Activated T-helper 2 cell treated with anti-CD3 and anti-CD28 coated beads, Interferon-gamma antibody, Interleukin-2, Interleukin-4, amounts not matched to agents 10 μg/mL and 5 μg/mL and 100 μg/mL, durations not matched to agents 14 hours and 24 hours and 36 hours (primary cell): ENCODE data around the gene RSAD1. TPM values are rescaled to one million over a fixed set of nuclear protein-coding genes. Genes with fewer than 3 reads are reported as not detected.

Experiments used
- DNase-seq: peaks from one replicate; pipeline ENCODE4 v3.0.0; 2021; ENCODE audit warnings: low spot score
- H3K27ac Mint-ChIP-seq: one replicate; pipeline ENCODE4 v1.8.0; 2021; ENCODE audit warnings: mixed read lengths
- H3K27me3 Mint-ChIP-seq: one replicate; pipeline ENCODE4 v1.8.0; 2021; ENCODE audit warnings: low read depth, mixed read lengths
- H3K36me3 Mint-ChIP-seq: one replicate; pipeline ENCODE4 v1.8.0; 2021; ENCODE audit warnings: low read depth, mixed read lengths
- H3K4me1 Mint-ChIP-seq: one replicate; pipeline ENCODE4 v1.8.0; 2021; ENCODE audit warnings: low read depth, mixed read lengths
- H3K4me3 Mint-ChIP-seq: one replicate; pipeline ENCODE4 v1.8.0; 2021; ENCODE audit warnings: low read depth, mild to moderate bottlenecking, moderate library complexity, mixed read lengths
- H3K9me3 Mint-ChIP-seq: one replicate; pipeline ENCODE4 v1.8.0; 2021; ENCODE audit warnings: mixed read lengths
- intact Hi-C: fragments of 100-400 bp; cut with micrococcal nuclease; formaldehyde crosslinking; loops from one replicate; pipeline ENCODE4 v1.15.1; 2023
- total RNA-seq: library from RNA; stranded (reverse); gene quantifications from 2 replicates; pipeline ENCODE4 v1.2.3, GENCODE V29; 2022

Gene RSAD1
- total RNA-seq, 1 donor from 2014 or later: 56.8 TPM

DNA sequence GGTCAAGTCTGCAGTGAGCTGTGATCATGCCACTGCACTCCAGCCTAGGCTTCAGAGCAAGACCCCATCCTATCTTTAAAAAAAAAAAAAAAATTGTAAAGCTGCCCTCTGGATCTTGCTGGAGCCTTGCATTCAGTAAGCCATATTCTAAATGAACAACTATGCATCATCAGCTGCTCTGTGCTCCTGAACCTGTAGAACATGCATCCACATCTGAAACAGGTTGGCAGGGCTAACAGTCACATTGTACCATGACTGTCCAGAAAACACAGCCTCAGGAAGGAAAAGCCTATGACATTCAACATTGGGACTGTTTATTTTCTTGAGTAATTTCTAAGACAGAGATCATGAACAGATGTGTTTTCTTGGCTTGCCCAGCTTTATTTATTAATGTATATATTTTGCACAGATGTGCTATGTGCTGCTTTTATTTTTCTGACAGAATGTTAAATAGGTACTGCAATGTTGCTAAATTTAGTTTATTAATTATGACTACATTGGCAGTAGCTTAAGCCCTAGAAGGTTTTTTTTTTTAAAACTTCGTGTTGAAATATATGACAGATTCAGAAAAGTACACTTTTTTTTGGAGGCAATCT, 32.8 kb upstream of the RSAD1 start:
- no peak overlapping the region for H3K4me3 Mint-ChIP-seq
- H3K9me3 Mint-ChIP-seq: no peaks in the 10 kb centered on the region
- no peaks in the 10 kb centered on the region for H3K27me3 Mint-ChIP-seq
- no peak overlapping the region for H3K27ac Mint-ChIP-seq
- no peak for DNase-seq
- intact Hi-C loops: no loop called here
- H3K4me1 Mint-ChIP-seq: no peaks in the 10 kb centered on the region
- H3K36me3 Mint-ChIP-seq: no peaks in the 10 kb centered on the region

GRCh38 chr17:50447870-50448595, 30.6 kb upstream of the RSAD1 start:
- DNase-seq: no peak
- no peaks in the 10 kb centered on the region for H3K36me3 Mint-ChIP-seq
- no peaks in the 10 kb centered on the region for H3K27me3 Mint-ChIP-seq
- H3K27ac Mint-ChIP-seq: no peak overlapping the region
- peaks cover 2% of the 10 kb centered on the region for H3K4me1 Mint-ChIP-seq
- no peak overlapping the region for H3K4me3 Mint-ChIP-seq
- intact Hi-C loops: no loop called here
- H3K9me3 Mint-ChIP-seq: no peaks in the 10 kb centered on the region

DNA sequence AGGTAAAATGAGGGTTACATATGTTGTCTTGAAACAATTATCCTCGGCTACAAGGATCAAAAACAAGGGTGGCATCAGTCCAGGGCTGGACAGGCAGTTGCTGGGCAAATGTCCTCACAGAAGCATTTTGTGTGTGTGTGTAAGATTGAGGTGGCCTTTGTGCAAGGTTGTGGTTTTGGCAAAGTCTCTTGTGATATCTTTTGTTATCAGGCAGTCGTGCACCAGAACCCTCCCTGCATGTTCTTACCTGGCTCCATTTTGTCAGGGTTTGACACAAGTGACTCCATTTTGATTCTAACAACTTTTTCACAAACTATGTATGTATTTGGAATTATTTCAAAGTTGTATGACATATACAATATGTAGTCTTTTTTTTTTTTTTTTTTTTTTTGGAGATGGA, 30.0 kb upstream of the RSAD1 start:
- Mint-ChIP-seq H3K4me3 (no peak overlapping the region), H3K4me1 (peaks cover 2% of the 10 kb centered on the region), H3K36me3 (no peaks in the 10 kb centered on the region), H3K27me3 (no peaks in the 10 kb centered on the region), H3K27ac (no peak overlapping the region), H3K9me3 (no peaks in the 10 kb centered on the region)
- intact Hi-C loops: no loop called here
- DNase-seq: no peak

GRCh38 chr17:50451943-50452629, 26.6 kb upstream of the RSAD1 start:
- intact Hi-C loops: no loop called here
- H3K27me3 Mint-ChIP-seq: no peaks in the 10 kb centered on the region
- H3K4me3 Mint-ChIP-seq: no peak overlapping the region

GRCh38 chr17:50452630-50453300, 25.9 kb upstream of the RSAD1 start:
- intact Hi-C loops: no loop called here
- Mint-ChIP-seq H3K9me3 (no peaks in the 10 kb centered on the region), H3K36me3 (no peaks in the 10 kb centered on the region), H3K27me3 (no peaks in the 10 kb centered on the region), H3K4me1 (peaks cover 2% of the 10 kb centered on the region), H3K4me3 (no peak overlapping the region), H3K27ac (no peak overlapping the region)
- no peak for DNase-seq

More at GRCh38 chr17:50451943-50452629, 26.6 kb upstream of the RSAD1 start:
- no peak for DNase-seq
- Mint-ChIP-seq H3K4me1 (peaks cover 2% of the 10 kb centered on the region), H3K9me3 (no peaks in the 10 kb centered on the region), H3K36me3 (no peaks in the 10 kb centered on the region), H3K27ac (no peak overlapping the region)

DNA sequence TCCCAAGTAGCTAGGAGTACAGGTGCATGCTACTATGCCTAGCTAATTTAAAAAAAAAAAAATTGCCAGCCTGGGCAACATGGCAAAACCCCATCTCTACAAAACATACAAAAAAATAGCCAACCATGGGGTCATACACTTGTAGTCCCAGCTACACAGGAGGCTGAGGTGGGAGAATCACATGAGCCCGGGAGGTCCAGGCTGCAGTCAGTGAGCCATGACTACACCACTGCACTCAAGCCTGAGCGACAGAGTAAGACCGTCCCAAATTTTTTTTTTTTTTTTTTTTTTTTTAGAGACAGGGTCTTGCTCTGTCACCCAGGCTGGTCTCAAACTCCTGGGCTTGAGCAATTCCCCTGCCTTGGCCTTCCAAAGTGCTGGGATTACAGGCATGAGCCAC, 24.8 kb upstream of the RSAD1 start:
- Mint-ChIP-seq H3K4me1 (peaks cover 2% of the 10 kb centered on the region), H3K27ac (no peak overlapping the region), H3K4me3 (no peak overlapping the region), H3K9me3 (no peaks in the 10 kb centered on the region), H3K27me3 (no peaks in the 10 kb centered on the region), H3K36me3 (no peaks in the 10 kb centered on the region)
- intact Hi-C loops: no loop called here
- DNase-seq: no peak

DNA sequence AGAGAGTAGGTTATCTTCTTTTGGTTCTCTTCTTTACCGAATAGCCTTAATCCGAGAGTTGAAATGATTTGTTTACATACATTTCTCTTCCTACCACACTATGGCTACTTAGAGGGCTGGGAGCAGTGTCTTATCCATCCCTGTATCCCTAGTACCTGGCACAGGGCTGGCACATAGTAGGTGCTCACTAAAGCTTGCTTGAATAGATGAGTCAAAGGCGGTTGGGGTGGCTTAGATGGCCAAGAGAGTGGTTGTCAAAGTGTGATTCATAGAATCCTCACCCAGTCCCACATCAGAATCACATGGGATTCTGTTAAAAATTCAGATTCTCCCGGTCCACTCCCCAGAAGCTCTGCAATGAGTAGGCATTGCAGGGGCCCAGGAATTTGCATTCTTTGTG, 21.0 kb upstream of the RSAD1 start:
- Mint-ChIP-seq H3K4me3 (no peak overlapping the region), H3K36me3 (no peaks in the 10 kb centered on the region), H3K27ac (no peak overlapping the region), H3K27me3 (no peaks in the 10 kb centered on the region), H3K4me1 (no peaks in the 10 kb centered on the region), H3K9me3 (no peaks in the 10 kb centered on the region)
- DNase-seq: no peak
- intact Hi-C loops: no loop called here

- no peaks in the 10 kb centered on the region for H3K27me3 Mint-ChIP-seq
- H3K36me3 Mint-ChIP-seq: no peaks in the 10 kb centered on the region
- H3K4me3 Mint-ChIP-seq: no peak overlapping the region
- H3K27ac Mint-ChIP-seq: no peak overlapping the region
- intact Hi-C loops: no loop called here
- no peaks in the 10 kb centered on the region for H3K9me3 Mint-ChIP-seq
- DNase-seq: no peak
- H3K4me1 Mint-ChIP-seq: no peaks in the 10 kb centered on the region
Measured at GRCh38 chr17:50458270-50458669, 20.4 kb upstream of the RSAD1 start.

GRCh38 chr17:50458701-50459676, 19.7 kb upstream of the RSAD1 start:
- intact Hi-C loops: no loop called here
- Mint-ChIP-seq H3K4me3 (no peak overlapping the region), H3K9me3 (no peaks in the 10 kb centered on the region), H3K36me3 (no peaks in the 10 kb centered on the region), H3K27ac (no peak overlapping the region), H3K4me1 (no peaks in the 10 kb centered on the region), H3K27me3 (no peaks in the 10 kb centered on the region)
- no peak for DNase-seq

GRCh38 chr17:50459756-50460155, 18.9 kb upstream of the RSAD1 start:
- Mint-ChIP-seq H3K4me1 (no peaks in the 10 kb centered on the region), H3K36me3 (no peaks in the 10 kb centered on the region), H3K9me3 (no peaks in the 10 kb centered on the region), H3K27me3 (no peaks in the 10 kb centered on the region), H3K4me3 (no peak overlapping the region), H3K27ac (no peak overlapping the region)
- DNase-seq: no peak
- intact Hi-C loops: no loop called here

GRCh38 chr17:50460831-50461526, 17.7 kb upstream of the RSAD1 start:
- no peaks in the 10 kb centered on the region for H3K4me1 Mint-ChIP-seq
- intact Hi-C loops: no loop called here
- H3K27me3 Mint-ChIP-seq: no peaks in the 10 kb centered on the region
- no peak overlapping the region for H3K4me3 Mint-ChIP-seq
- H3K36me3 Mint-ChIP-seq: no peaks in the 10 kb centered on the region
- H3K27ac Mint-ChIP-seq: no peak overlapping the region
- H3K9me3 Mint-ChIP-seq: no peaks in the 10 kb centered on the region
- no peak for DNase-seq
